Stimulated activated CD4-positive, alpha-beta T cell treated with anti-CD3 and anti-CD28 coated beads, Interleukin-12 subunit alpha, Interleukin-12 subunit beta, amount 100 ng/mL, for 48 hours (primary cell): ENCODE data around the gene TSPAN12.
"Not testable (repeated sequence)": the region's sequence is repeated elsewhere in the genome, so short reads cannot be mapped to it uniquely, and the experiment has no call there.

Source experiments
- DNase-seq, 3 donors: peaks; one replicate each; pipeline ENCODE4 v3.0.0-alpha.2; 2020; ENCODE audit warnings: low read depth in 2 of 3, low spot score in 1 of 3

The TSPAN12 gene

GRCh38 chr7:120857588-120858573 lies at the start of gene TSPAN12:
TSPAN12 (minus strand) TSS chr7:120858144; CDS start chr7:120856763, 1,381 bp downstream.
- DNase-seq: peak in 2 of 3 donors; percentile 22 to 26

DNA sequence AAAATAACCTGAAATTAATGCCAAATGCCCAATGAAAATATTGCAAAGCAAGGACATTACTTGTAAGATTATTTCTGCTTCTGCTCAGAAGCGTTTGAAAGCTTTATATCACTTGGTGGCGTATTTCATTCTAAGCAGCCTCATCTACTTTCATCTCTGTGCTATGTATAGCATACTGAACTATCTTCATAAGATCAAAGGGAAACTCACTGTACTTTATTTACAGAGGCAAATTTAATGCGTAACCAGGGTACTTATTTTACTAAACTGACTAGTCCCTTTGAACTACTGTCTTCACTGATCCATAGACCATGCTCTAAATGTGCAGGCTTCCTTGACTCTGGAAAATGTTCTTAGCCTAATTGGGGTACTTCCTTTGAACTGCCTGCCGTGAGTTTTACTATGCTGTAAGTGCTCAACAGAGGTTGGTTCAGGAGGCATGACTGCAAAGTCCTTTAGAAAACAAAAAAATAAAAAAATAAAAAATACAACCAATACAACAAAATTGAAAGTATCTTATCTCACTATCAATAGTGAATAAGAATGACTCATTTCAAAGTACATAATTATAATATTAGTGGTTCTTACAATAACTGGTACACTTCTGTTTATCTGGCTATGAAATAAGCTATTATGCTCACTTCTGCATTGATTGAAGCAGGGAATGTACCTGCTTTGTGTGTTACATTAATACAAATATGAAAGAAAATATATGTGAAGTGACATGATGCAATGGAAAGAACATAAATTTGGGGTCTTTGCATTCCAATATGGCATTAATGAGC lies 41.0 kb upstream of the TSPAN12 start:
- no peak for DNase-seq

DNA sequence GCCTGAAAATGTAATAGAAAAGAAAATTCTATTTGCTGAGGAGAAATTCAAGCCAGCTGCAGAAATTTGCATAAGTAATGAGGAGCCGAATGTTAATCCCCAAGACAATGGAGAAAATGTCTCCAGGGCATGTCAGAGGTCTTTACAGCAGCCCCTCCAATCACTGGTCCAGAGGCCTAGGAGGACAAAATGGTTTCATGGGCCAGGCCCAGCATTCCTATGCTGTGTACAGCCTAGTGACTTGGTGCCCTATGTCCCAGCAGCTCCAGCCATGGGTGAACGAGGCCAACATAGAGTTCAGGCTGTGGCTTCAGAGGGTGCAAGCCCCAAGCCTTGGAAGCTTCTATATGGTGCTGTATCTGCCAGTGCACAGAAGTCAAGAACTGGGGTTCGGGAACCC lies 37.3 kb upstream of the TSPAN12 start:
- not testable (repeated sequence) for DNase-seq

- DNase-seq: not testable (repeated sequence)
These were observed 27.7 kb upstream of the TSPAN12 start for GRCh38 chr7:120885602-120886001.

GRCh38 chr7:120877701-120878100 lies 19.8 kb upstream of the TSPAN12 start:
- DNase-seq: no peak

- DNase-seq: no peak
These were observed 19.0 kb upstream of the TSPAN12 start for GRCh38 chr7:120876922-120877321.

- no peak for DNase-seq
These were observed 16.8 kb upstream of the TSPAN12 start for GRCh38 chr7:120874722-120875121.

DNA sequence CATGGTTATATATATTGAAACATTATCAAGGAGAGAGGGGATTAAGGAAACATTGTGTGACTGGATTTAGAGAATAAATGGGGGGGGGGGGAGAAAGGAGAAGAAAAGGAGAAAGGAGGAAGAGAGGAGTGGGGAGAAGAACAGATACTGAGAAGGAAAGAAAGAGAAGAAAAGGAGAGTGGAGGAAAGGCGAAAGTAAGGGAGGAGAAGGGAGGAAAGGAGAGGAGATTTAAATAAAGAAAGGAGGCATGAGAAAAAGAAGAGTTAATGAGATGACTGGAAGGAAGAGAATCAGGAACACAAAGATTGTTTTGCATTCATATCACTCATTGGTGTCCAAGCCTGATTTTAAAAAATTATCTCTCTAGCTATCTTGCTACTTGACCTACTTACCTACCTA lies 16.1 kb upstream of the TSPAN12 start:
- DNase-seq: no peak

DNA sequence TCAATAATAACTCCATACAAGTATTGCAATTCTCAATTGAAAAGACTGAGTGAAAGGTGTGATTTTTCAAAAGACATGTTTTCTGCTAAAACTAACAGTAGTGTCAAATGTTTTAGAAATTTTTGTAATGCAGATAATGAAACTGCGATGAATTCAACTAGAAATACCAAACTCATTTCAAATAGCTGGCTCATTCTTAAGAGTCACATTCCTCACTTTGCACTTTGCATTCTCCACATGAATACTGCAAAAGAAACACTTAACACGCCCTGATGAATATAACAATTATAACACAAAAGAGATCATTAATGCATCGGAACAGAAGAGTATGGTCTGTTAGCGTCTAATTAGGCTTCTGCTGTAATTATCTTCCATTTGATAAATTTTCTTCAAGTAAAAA lies 15.5 kb upstream of the TSPAN12 start:
- DNase-seq: no peak

DNA sequence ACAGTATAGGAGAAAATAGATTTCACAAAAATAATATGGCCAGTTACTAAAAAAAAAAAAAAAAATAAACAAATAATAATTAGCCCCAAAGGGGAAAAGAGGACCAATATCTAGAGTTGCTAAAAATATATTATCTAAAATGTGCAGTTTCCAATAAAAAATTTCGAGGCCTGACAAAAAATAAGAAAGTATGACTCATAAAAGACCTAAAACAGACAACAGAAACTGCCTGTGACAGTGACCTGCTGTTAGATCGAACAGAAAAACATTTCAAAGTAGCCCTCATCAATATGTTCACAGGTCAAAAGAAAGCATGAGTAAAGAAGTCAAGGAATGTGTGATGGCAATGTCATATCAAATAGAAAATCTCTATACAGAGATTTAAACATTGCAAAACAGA lies 11.8 kb upstream of the TSPAN12 start:
- no peak for DNase-seq

DNA sequence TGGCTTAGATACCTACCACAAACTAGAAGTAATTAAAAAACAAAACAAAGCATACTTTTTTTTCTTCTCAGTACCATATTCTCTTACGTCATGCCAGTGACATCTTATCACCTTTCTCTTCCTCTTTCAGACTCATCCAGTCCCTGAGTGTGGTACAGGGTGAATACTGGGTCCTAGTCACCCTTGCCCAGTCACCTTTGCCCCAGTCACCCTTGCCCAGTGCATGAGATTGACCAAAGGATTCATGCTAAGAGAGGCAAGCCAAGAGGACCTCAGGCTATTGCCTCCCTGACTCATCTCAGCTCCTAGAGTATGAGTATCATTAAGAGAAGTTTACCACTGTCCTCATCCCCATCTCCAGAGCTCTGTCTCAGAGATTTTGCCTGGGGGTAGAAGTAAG lies 10.0 kb upstream of the TSPAN12 start:
- DNase-seq: no peak

- no peak for DNase-seq
These were observed 7.4 kb upstream of the TSPAN12 start for GRCh38 chr7:120865191-120865981.

DNA sequence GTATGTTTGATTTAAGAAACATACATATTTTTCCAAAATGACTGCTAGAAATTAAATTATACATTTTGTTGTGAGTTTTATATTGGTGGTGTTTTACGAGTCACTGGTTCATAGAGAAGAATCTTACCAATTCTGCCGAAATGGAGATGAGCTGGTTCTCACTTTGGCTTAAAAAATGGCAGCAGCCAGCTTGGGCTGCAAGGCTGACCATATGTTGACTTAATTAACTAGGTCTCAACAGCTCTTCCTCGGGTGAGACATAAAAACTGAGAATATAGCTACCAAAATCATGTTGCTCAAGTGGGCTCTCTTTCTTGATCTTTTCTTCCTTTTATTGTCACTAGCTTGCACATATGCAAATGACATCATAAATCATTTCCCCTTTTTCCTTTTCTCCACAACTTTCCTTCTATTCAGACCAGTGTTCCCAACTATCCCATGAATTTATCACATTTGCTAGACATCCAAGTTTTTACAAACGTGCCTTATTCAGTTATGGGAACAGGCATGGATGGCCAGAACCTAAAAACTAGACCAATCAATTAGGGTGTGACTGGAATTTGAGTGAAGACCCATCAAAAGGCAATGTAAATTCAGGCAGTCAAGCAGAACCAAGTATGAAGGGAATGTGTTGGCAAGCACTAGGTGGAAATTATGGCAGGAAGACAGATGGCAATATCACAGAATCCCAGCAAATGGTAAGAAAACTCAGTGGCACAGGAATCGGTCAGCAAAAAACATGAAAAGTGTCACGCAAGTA lies 6.4 kb upstream of the TSPAN12 start:
- no peak for DNase-seq

- no peak for DNase-seq
These were observed 5.1 kb upstream of the TSPAN12 start for GRCh38 chr7:120862987-120863590.

DNA sequence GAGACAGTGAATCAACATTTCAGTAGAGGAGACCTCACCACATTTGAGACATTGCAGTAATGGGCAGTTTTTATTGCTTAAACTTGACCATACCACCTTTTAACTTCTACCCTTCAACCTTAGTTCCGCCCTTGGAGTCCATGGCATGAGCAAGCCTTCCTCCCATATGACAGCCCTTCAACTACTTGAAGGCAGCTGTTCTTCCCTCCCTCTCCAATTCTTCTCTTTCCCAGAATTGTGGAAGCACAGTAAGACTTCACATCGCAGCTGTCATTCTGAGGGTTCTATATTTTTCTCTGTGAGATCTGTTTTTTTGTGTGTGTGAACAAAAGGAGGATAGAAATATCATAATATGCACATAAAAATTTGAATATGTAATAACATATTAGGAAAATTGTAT lies 2.2 kb upstream of the TSPAN12 start:
- DNase-seq: no peak

GRCh38 chr7:120859459-120859858 lies 1.5 kb upstream of the TSPAN12 start:
- DNase-seq: no peak

DNA sequence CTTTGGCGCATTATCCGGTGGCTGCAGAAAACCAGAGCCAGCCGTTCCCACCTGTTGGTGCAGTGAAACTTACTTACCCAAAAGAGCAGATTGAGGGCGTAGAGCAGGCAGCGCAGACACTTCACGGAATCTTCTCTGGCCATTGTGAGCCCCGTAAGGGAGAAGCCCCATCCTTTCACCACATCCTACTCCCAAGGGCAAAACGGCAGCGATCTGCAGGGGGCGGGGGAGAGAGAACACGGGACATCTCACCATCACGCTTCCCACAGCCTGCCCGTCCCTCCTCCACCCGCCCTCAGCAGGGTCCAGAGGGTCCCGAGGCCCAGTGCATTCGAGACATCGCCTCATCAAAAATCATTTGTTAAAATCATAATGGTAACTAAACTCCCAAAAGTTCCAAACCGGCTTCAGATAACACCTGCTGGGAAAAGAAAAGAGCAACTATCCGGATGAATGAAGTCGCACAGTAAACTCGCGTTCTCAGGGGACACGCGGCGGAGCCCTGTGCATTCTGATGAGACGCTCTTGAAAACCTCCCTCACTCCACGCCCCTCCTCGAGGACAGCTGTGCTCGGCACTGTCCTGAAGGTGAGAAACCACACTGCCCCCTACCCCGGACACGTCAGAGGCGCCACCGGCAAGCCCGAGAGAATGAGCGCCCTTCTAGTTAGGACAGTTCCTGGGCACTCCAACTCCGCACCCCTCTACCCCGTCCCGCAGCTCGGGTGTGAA lies 1.2 kb downstream of the TSPAN12 start:
- no peak for DNase-seq

GRCh38 chr7:120856198-120856597 lies 1.7 kb downstream of the TSPAN12 start:
- DNase-seq: no peak

GRCh38 chr7:120852700-120853099 lies 5.2 kb downstream of the TSPAN12 start:
- no peak for DNase-seq
